ENCODE results near the gene ELL.

DNA sequence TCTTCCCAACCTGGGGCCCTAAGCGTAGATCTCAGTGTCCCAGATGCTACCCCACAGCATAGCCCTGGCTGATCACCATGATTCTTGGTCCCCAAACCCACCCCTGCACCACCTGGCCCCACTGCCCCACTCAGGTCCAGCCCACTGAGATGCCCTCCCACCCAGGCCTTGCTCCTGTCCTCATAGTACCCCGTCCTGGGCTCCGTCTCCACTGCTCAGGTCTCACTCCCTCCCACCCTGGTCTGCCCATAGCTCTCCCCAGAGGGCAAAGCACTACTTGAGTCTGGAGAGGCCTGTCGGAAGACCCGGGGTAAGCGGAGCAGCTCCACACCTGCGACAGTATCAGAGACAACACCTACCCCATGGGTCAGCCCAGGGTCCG, 48.2 kb downstream of the ELL start:
- TF ChIP-seq, protein P1, sequence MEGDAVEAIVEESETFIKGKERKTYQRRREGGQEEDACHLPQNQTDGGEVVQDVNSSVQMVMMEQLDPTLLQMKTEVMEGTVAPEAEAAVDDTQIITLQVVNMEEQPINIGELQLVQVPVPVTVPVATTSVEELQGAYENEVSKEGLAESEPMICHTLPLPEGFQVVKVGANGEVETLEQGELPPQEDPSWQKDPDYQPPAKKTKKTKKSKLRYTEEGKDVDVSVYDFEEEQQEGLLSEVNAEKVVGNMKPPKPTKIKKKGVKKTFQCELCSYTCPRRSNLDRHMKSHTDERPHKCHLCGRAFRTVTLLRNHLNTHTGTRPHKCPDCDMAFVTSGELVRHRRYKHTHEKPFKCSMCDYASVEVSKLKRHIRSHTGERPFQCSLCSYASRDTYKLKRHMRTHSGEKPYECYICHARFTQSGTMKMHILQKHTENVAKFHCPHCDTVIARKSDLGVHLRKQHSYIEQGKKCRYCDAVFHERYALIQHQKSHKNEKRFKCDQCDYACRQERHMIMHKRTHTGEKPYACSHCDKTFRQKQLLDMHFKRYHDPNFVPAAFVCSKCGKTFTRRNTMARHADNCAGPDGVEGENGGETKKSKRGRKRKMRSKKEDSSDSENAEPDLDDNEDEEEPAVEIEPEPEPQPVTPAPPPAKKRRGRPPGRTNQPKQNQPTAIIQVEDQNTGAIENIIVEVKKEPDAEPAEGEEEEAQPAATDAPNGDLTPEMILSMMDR (IDR thresholded peaks at IDR 0.05): no peak
- no peak for TF ChIP-seq POLR2A (IDR thresholded peaks at IDR 0.05)
